ENCODE measurements around the gene CRB3.

DNA sequence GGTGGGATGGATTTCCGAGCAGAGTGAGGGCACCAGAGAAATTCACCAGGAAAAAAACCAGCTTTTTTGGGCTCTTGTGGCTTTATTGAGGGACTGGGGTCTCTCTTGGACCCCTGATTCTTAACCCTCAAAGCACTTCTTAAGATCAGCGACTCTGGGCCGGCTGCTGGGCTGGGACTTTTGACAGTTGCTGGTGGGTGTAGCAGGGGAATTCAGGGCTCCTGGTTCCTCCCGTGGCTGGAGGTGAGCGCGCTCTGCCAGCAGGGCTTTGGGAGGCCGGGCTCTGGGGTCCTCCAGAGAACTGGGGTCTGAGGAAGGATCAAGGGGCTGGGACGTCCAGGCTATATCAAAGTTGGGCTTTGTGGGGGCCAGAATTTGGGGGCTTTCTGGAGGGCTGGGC lies 3.3 kb downstream of the CRB3 start:
- TF ChIP-seq, protein P1, sequence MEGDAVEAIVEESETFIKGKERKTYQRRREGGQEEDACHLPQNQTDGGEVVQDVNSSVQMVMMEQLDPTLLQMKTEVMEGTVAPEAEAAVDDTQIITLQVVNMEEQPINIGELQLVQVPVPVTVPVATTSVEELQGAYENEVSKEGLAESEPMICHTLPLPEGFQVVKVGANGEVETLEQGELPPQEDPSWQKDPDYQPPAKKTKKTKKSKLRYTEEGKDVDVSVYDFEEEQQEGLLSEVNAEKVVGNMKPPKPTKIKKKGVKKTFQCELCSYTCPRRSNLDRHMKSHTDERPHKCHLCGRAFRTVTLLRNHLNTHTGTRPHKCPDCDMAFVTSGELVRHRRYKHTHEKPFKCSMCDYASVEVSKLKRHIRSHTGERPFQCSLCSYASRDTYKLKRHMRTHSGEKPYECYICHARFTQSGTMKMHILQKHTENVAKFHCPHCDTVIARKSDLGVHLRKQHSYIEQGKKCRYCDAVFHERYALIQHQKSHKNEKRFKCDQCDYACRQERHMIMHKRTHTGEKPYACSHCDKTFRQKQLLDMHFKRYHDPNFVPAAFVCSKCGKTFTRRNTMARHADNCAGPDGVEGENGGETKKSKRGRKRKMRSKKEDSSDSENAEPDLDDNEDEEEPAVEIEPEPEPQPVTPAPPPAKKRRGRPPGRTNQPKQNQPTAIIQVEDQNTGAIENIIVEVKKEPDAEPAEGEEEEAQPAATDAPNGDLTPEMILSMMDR (IDR thresholded peaks at IDR 0.05 in 4 of 5, conservative IDR thresholded peaks at IDR 0.05 in 1 of 5) = no peak
- no peak for TF ChIP-seq POLR2A (IDR thresholded peaks at IDR 0.05)
